Stimulated activated CD4-positive, alpha-beta T cell treated with anti-CD3 and anti-CD28 coated beads, Interleukin-4, amount 100 ng/mL, for 1 hour (primary cell): ENCODE data around the gene DENND2A.

ENCODE experiments used
- DNase-seq: peaks from one replicate; pipeline ENCODE4 v3.0.0-alpha.2; 2020

DENND2A gene

GRCh38 chr7:140495514-140496097, 145.0 kb downstream of the DENND2A start:
- DNase-seq = no peak

GRCh38 chr7:140494867-140495266, 145.7 kb downstream of the DENND2A start:
- no peak for DNase-seq

- DNase-seq = no peak
Observed at GRCh38 chr7:140489026-140489359, 151.6 kb downstream of the DENND2A start.

- DNase-seq = no peak
Observed at GRCh38 chr7:140485500-140486265, 154.9 kb downstream of the DENND2A start.

- DNase-seq = no peak
Observed at GRCh38 chr7:140484951-140485499, 155.6 kb downstream of the DENND2A start.

- DNase-seq = no peak
Observed at GRCh38 chr7:140484479-140484878, 156.1 kb downstream of the DENND2A start.

- no peak for DNase-seq
Observed at GRCh38 chr7:140479739-140480084, 160.9 kb downstream of the DENND2A start.

GRCh38 chr7:140479062-140479738, 161.4 kb downstream of the DENND2A start, which contains the start of gene MKRN1:
MKRN1 (minus strand) TSS chr7:140479505; CDS start chr7:140479344, 161 bp downstream.
- peak; percentile 95 for DNase-seq

- DNase-seq = peak; percentile 46
Observed at GRCh38 chr7:140478246-140479061, 162.2 kb downstream of the DENND2A start.

- no peak for DNase-seq
Observed at GRCh38 chr7:140476698-140477261, 163.8 kb downstream of the DENND2A start.

GRCh38 chr7:140475747-140476333, 164.8 kb downstream of the DENND2A start:
- DNase-seq = peak; percentile 39
